Jurkat, Clone E6-1 (cell line): ENCODE data around the gene DHH.

Source experiments
- DNase-seq: peaks from one replicate; pipeline ENCODE4 v3.0.0-alpha.2; 2011; ENCODE audit warnings: low read depth, low spot score
- H3K4me3 ChIP-seq: 2 replicates; pipeline ENCODE4 v1.5.1; 2011; ENCODE audit warnings: mild to moderate bottlenecking, low read length, control low read depth, moderate library complexity

DHH gene

DNA sequence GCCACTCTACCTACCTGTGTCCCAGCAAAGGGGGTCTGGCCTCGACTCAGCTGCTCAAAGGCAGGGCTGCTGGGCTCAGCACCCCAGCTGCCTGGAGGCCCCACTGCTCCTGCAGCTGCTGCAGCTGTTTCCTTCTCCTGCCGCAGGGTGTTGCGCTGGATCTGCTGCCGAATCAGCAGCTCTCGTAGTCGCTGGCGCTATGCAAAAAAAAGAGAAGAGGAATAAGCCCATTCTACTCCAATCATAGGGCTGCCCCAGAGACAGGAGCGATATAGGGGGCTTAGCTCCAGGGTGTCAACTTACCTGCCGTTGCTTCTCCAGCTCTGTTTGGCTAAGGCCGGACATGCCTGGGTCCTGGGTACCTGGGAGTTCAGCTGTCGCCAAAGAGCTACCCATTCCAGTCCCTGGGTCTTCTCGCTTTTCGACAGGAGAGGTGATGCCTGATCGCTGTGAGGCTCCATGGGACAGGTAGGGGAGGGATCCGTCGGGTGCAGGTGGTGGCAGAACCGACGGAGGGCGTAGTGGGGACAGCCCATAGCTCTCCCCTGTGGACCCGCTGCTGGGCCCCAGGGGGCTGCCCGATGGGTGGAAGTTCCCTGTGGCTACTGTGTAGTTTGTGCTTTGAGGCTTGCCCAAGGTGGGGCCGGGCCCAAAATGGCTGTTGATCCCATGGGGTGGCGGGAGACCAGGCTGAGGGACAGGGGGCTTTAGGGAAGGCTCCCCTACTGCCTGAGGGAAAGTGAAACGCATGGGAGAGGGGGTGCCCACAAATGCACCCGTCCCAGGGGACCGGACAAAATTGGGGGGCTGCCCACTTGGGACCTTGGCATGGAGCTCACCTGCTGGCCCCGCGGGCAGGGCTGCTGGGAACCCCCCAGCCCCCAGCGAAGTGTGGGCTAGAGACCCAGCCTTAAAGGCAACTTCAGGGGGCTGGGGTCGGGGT lies 54.9 kb downstream of the DHH start:
- no peak for DNase-seq
- H3K4me3 ChIP-seq, result no peak overlapping the region

- DNase-seq, result no peak
- no peak overlapping the region for H3K4me3 ChIP-seq
These were observed 56.2 kb downstream of the DHH start for GRCh38 chr12:49038291-49038955.

- DNase-seq, result no peak
These were observed 56.7 kb downstream of the DHH start for GRCh38 chr12:49037947-49038237.

DNA sequence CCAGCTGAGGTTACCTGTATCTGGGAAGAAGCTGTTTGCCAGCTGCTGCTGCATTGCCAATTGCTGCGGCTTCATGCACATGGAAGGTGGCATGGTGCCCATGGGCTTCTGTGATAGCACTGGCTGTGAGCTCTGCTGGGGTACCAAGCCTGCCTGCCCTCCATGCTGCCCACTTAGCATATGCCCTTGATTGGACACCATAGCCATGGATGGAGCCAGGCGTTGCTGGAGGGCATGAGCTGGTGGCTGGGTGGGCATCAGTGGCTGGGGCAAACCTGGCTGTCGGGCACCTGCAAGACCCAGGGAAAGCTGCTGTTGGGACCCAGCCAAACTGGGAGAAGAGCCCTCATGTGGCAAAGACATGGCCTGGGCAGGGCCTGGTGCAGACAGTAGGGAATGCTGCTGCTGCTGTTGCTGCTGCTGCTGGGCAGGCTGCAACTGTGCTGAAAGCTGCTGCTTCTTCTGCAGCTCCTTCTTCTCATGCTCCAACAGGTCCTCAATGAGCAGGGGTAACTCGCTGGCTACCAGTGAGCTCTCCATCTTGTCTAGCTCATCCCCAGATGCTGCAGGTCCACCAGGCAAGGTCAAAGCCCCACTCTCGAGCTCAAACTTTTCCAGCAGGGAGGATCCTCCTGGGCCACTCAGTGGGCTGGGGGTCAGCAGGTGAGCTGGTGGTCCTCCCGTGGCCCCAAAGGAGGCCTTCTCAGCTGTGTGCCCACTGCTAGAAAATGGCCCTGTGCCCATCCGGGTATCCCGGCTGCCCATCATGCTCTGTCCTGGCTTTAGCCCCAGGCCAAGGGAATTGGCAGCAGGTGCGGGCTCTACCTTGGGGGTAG lies 57.3 kb downstream of the DHH start:
- no peak for DNase-seq
- no peak overlapping the region for H3K4me3 ChIP-seq

More at GRCh38 chr12:49037947-49038237, 56.7 kb downstream of the DHH start:
- no peak overlapping the region for H3K4me3 ChIP-seq
